ENCODE data around the gene WDHD1.

Gene WDHD1

GRCh38 chr14:54947230-54947629 lies 79.7 kb downstream of the WDHD1 start:
- Histone ChIP-seq H3K9me3 (ENCODE audit: control insufficient read depth, insufficient read depth, low read length) (no peaks in the 10 kb centered on the region), H3K79me2 (ENCODE audit: control insufficient read depth, low read length) (no peaks in the 10 kb centered on the region), H3K4me2 (ENCODE audit: low read length) (no peak overlapping the region), H3K36me3 (ENCODE audit: control insufficient read depth, low read length) (peaks cover 42% of the 10 kb centered on the region), H3K4me1 (ENCODE audit: control insufficient read depth, low read length) (no peaks in the 10 kb centered on the region), H3F3A (ENCODE audit: control insufficient read depth, insufficient read depth) (peaks cover 4% of the 10 kb centered on the region; the same call in 1 of the 2 replicates), H3K27ac (ENCODE audit: low read depth, low read length) (no peak overlapping the region), H3K4me3 (ENCODE audit: low read length) (no peak overlapping the region), H3K27me3 (ENCODE audit: control insufficient read depth, low read length) (no peaks in the 10 kb centered on the region), H4K20me1 (ENCODE audit: control insufficient read depth, insufficient read depth, low read depth, low read length) (no peaks in the 10 kb centered on the region), H3K9me2 (replicated peaks; ENCODE audit: control insufficient read depth, low read length) (no peaks in the 10 kb centered on the region)
- TF ChIP-seq EZH2phosphoT487 (IDR thresholded peaks at IDR 0.05; ENCODE audit: borderline replicate concordance, low read length), result no peak
- TF ChIP-seq, protein P1, sequence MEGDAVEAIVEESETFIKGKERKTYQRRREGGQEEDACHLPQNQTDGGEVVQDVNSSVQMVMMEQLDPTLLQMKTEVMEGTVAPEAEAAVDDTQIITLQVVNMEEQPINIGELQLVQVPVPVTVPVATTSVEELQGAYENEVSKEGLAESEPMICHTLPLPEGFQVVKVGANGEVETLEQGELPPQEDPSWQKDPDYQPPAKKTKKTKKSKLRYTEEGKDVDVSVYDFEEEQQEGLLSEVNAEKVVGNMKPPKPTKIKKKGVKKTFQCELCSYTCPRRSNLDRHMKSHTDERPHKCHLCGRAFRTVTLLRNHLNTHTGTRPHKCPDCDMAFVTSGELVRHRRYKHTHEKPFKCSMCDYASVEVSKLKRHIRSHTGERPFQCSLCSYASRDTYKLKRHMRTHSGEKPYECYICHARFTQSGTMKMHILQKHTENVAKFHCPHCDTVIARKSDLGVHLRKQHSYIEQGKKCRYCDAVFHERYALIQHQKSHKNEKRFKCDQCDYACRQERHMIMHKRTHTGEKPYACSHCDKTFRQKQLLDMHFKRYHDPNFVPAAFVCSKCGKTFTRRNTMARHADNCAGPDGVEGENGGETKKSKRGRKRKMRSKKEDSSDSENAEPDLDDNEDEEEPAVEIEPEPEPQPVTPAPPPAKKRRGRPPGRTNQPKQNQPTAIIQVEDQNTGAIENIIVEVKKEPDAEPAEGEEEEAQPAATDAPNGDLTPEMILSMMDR (IDR thresholded peaks at IDR 0.05; ENCODE audit: low read depth, low read length, poor library complexity, severe bottlenecking), result no peak

- Histone ChIP-seq H3F3A (ENCODE audit: control insufficient read depth, insufficient read depth) (peaks cover 5% of the 10 kb centered on the region; the same call in 1 of the 2 replicates), H4K20me1 (ENCODE audit: control insufficient read depth, insufficient read depth, low read depth, low read length) (no peaks in the 10 kb centered on the region), H3K4me1 (ENCODE audit: control insufficient read depth, low read length) (no peaks in the 10 kb centered on the region), H3K4me3 (ENCODE audit: low read length) (no peak overlapping the region), H3K9me2 (replicated peaks; ENCODE audit: control insufficient read depth, low read length) (no peaks in the 10 kb centered on the region), H3K36me3 (ENCODE audit: control insufficient read depth, low read length) (peaks cover 42% of the 10 kb centered on the region), H3K27me3 (ENCODE audit: control insufficient read depth, low read length) (no peaks in the 10 kb centered on the region), H3K9me3 (ENCODE audit: control insufficient read depth, insufficient read depth, low read length) (no peaks in the 10 kb centered on the region), H3K79me2 (ENCODE audit: control insufficient read depth, low read length) (no peaks in the 10 kb centered on the region), H3K4me2 (ENCODE audit: low read length) (no peak overlapping the region), H3K27ac (ENCODE audit: low read depth, low read length) (no peak overlapping the region)
- TF ChIP-seq, protein P1 (IDR thresholded peaks at IDR 0.05; ENCODE audit: low read depth, low read length, poor library complexity, severe bottlenecking), result no peak
- TF ChIP-seq EZH2phosphoT487 (IDR thresholded peaks at IDR 0.05; ENCODE audit: borderline replicate concordance, low read length), result no peak
Observed at GRCh38 chr14:54946500-54946899, 80.4 kb downstream of the WDHD1 start.

DNA sequence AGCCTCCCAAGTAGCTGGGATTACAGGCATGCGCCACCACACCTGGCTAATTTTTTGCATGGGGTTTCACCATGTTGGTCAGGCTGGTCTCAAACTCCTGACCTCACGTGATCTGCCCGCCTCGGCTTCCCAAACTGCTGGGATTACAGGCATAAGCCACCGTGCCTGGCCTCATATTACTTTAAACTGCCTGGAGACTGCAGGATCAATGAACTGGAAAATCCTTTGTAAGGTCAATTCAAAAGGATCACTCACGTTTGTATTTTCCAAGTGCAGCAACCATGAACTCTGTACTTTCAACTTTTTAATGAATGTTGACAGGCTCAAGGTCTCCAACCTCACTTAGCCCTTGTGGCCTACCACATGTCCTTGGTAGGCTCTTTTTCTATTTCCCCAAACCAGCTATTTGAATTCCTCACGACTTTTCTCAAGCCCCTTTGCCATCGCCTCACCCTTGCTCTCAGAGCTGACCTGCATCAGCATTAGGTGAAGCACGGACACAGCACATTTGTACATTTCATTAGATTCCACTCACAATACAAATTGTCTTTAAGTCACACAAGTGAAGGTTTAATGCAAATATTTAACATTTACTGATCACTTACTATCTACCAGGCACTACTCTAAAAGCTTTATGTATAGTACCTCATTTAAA lies 82.0 kb downstream of the WDHD1 start:
- H3K4me2 ChIP-seq (ENCODE audit: low read length), result no peak overlapping the region
- H3K4me3 ChIP-seq (ENCODE audit: low read length), result no peak overlapping the region
- H3K9me2 ChIP-seq (replicated peaks; ENCODE audit: control insufficient read depth, low read length), result no peaks in the 10 kb centered on the region
- no peak overlapping the region for H3K27ac ChIP-seq (ENCODE audit: low read depth, low read length)
- no peaks in the 10 kb centered on the region for H4K20me1 ChIP-seq (ENCODE audit: control insufficient read depth, insufficient read depth, low read depth, low read length)
- no peaks in the 10 kb centered on the region for H3K27me3 ChIP-seq (ENCODE audit: control insufficient read depth, low read length)
- TF ChIP-seq, protein P1 (IDR thresholded peaks at IDR 0.05; ENCODE audit: low read depth, low read length, poor library complexity, severe bottlenecking), result no peak
- TF ChIP-seq EZH2phosphoT487 (IDR thresholded peaks at IDR 0.05; ENCODE audit: borderline replicate concordance, low read length), result no peak
- H3K36me3 ChIP-seq (ENCODE audit: control insufficient read depth, low read length), result peaks cover 58% of the 10 kb centered on the region
- peaks cover 8% of the 10 kb centered on the region; the same call in 1 of the 2 replicates for H3F3A ChIP-seq (ENCODE audit: control insufficient read depth, insufficient read depth)
- no peaks in the 10 kb centered on the region for H3K9me3 ChIP-seq (ENCODE audit: control insufficient read depth, insufficient read depth, low read length)
- no peaks in the 10 kb centered on the region for H3K4me1 ChIP-seq (ENCODE audit: control insufficient read depth, low read length)
- no peaks in the 10 kb centered on the region for H3K79me2 ChIP-seq (ENCODE audit: control insufficient read depth, low read length)

Measured in DOHH2 (cell line).